Karpas-422 (cell line): Measurements from ENCODE around the gene KLHL34. TPM values are rescaled to one million over a fixed set of nuclear protein-coding genes. Genes with fewer than 3 reads are reported as not detected.

ENCODE experiments used
- DNase-seq: peaks from one replicate; pipeline ENCODE4 v3.0.0-alpha.2; 2015
- H2AFZ ChIP-seq: fragments of 200-600 bp; sonication (generic); 2 replicates; pipeline ENCODE4 v1.6.1; 2014; ENCODE audit warnings: antibody characterized with exemption, low read length, mixed read lengths
- H3K27ac ChIP-seq: fragments of 200-600 bp; sonication (generic); 2 replicates; pipeline ENCODE4 v1.5.1; 2014; ENCODE audit warnings: mild to moderate bottlenecking, low read length, moderate library complexity
- H3K27me3 ChIP-seq: fragments of 200-600 bp; sonication (generic); 2 replicates; pipeline ENCODE4 v1.6.1; 2014; ENCODE audit warnings: low read length, mixed read lengths
- H3K36me3 ChIP-seq: fragments of 200-600 bp; sonication (generic); 2 replicates; pipeline ENCODE4 v1.6.1; 2014; ENCODE audit warnings: low read length, mixed read lengths; ENCODE audit not compliant: insufficient read depth
- H3K4me1 ChIP-seq: fragments of 200-600 bp; sonication (generic); 2 replicates; pipeline ENCODE4 v1.6.1; 2014; ENCODE audit warnings: mild to moderate bottlenecking, low read length, mixed read lengths
- H3K4me2 ChIP-seq: fragments of 200-600 bp; sonication (generic); 2 replicates; pipeline ENCODE4 v1.6.1; 2014; ENCODE audit warnings: low read length, low read depth, mild to moderate bottlenecking; ENCODE audit not compliant: poor library complexity, severe bottlenecking
- H3K4me3 ChIP-seq: fragments of 200-600 bp; sonication (generic); 2 replicates; pipeline ENCODE4 v1.5.1; 2014; ENCODE audit warnings: mild to moderate bottlenecking, antibody characterized with exemption, low read length, mixed read lengths
- H3K79me2 ChIP-seq: fragments of 200-600 bp; sonication (generic); 2 replicates; pipeline ENCODE4 v1.6.1; 2014; ENCODE audit warnings: mild to moderate bottlenecking, low read length, mixed read lengths
- H3K9ac ChIP-seq: fragments of 200-600 bp; sonication (generic); 2 replicates; pipeline ENCODE4 v1.6.0; 2014; ENCODE audit warnings: low read length
- H3K9me2 ChIP-seq: fragments of 200-600 bp; sonication (generic), shearing (Covaris generic); replicated peaks from 2 replicates; pipeline ENCODE4 v1.6.0; 2014; ENCODE audit warnings: mild to moderate bottlenecking, low read length, moderate library complexity; ENCODE audit not compliant: insufficient read depth
- H3K9me3 ChIP-seq: fragments of 300-700, 200-600 bp; sonication (generic); 2 replicates; pipeline ENCODE4 v1.6.1; 2014; ENCODE audit warnings: low read length, mixed read lengths
- H4K20me1 ChIP-seq: fragments of 200-600 bp; sonication (generic); 2 replicates; pipeline ENCODE4 v1.6.1; 2014; ENCODE audit warnings: mild to moderate bottlenecking, antibody characterized with exemption, low read length, low read depth; ENCODE audit not compliant: insufficient read depth
- total RNA-seq: library from RNA; depleted of rRNA; stranded (reverse); fragments of >200 nt; shearing (Covaris generic); gene quantifications from 2 replicates; pipeline ENCODE4 v1.2.3, GENCODE V29; 2014; ENCODE audit warnings: low replicate concordance

The KLHL34 gene
- total RNA-seq, 1 experiment from 2014 or later = not detected

- Histone ChIP-seq H3K9ac (no peak overlapping the region), H3K4me3 (no peak overlapping the region), H3K36me3 (no peaks in the 10 kb centered on the region), H3K9me3 (no peaks in the 10 kb centered on the region), H4K20me1 (no peaks in the 10 kb centered on the region), H3K27me3 (no peaks in the 10 kb centered on the region), H3K9me2 (no peaks in the 10 kb centered on the region), H3K4me1 (no peaks in the 10 kb centered on the region), H2AFZ (no peak overlapping the region), H3K27ac (no peak overlapping the region), H3K79me2 (no peaks in the 10 kb centered on the region), H3K4me2 (no peak overlapping the region)
- DNase-seq = no peak
Observed at GRCh38 chrX:21683941-21684340, 25.8 kb upstream of the KLHL34 start.

- Histone ChIP-seq H3K36me3 (no peaks in the 10 kb centered on the region), H2AFZ (no peak overlapping the region), H3K27me3 (no peaks in the 10 kb centered on the region), H3K9ac (no peak overlapping the region), H3K4me3 (no peak overlapping the region), H3K4me2 (no peak overlapping the region), H4K20me1 (no peaks in the 10 kb centered on the region), H3K79me2 (no peaks in the 10 kb centered on the region), H3K9me2 (no peaks in the 10 kb centered on the region), H3K27ac (no peak overlapping the region), H3K9me3 (no peaks in the 10 kb centered on the region), H3K4me1 (no peaks in the 10 kb centered on the region)
- no peak for DNase-seq
Observed at GRCh38 chrX:21678048-21678612, 20.0 kb upstream of the KLHL34 start.

- Histone ChIP-seq H4K20me1 (no peaks in the 10 kb centered on the region), H3K4me3 (no peak overlapping the region), H3K27me3 (no peaks in the 10 kb centered on the region), H3K36me3 (no peaks in the 10 kb centered on the region), H3K9me3 (no peaks in the 10 kb centered on the region), H2AFZ (no peak overlapping the region), H3K4me2 (no peak overlapping the region), H3K27ac (no peak overlapping the region), H3K79me2 (no peaks in the 10 kb centered on the region), H3K9me2 (no peaks in the 10 kb centered on the region), H3K4me1 (no peaks in the 10 kb centered on the region), H3K9ac (no peak overlapping the region)
- DNase-seq = no peak
Observed at GRCh38 chrX:21675931-21676330, 17.8 kb upstream of the KLHL34 start.

GRCh38 chrX:21674430-21675186 is 16.5 kb upstream of the KLHL34 start:
- Histone ChIP-seq H3K4me3 (no peak overlapping the region), H4K20me1 (no peaks in the 10 kb centered on the region), H3K4me2 (no peak overlapping the region), H2AFZ (no peak overlapping the region), H3K79me2 (no peaks in the 10 kb centered on the region), H3K4me1 (no peaks in the 10 kb centered on the region), H3K27ac (no peak overlapping the region), H3K9ac (no peak overlapping the region), H3K27me3 (no peaks in the 10 kb centered on the region), H3K9me2 (no peaks in the 10 kb centered on the region), H3K9me3 (no peaks in the 10 kb centered on the region), H3K36me3 (no peaks in the 10 kb centered on the region)
- DNase-seq = no peak

GRCh38 chrX:21666679-21667078 is 8.5 kb upstream of the KLHL34 start:
- no peaks in the 10 kb centered on the region for H3K79me2 ChIP-seq
- H3K27me3 ChIP-seq = no peaks in the 10 kb centered on the region
- no peak overlapping the region for H3K4me3 ChIP-seq
- no peak overlapping the region for H2AFZ ChIP-seq
- H3K9me2 ChIP-seq = no peaks in the 10 kb centered on the region
- H3K36me3 ChIP-seq = no peaks in the 10 kb centered on the region
- no peak for DNase-seq
- H3K27ac ChIP-seq = no peak overlapping the region
- no peak overlapping the region for H3K4me2 ChIP-seq
- H3K4me1 ChIP-seq = no peaks in the 10 kb centered on the region
- no peaks in the 10 kb centered on the region for H3K9me3 ChIP-seq
- H3K9ac ChIP-seq = no peak overlapping the region
- H4K20me1 ChIP-seq = no peaks in the 10 kb centered on the region

GRCh38 chrX:21666252-21666651 is 8.1 kb upstream of the KLHL34 start:
- H3K27me3 ChIP-seq = no peaks in the 10 kb centered on the region
- H3K4me3 ChIP-seq = no peak overlapping the region
- H2AFZ ChIP-seq = no peak overlapping the region
- no peaks in the 10 kb centered on the region for H4K20me1 ChIP-seq
- DNase-seq = no peak
- H3K4me2 ChIP-seq = no peak overlapping the region
- H3K79me2 ChIP-seq = no peaks in the 10 kb centered on the region
- H3K4me1 ChIP-seq = no peaks in the 10 kb centered on the region
- H3K9ac ChIP-seq = no peak overlapping the region
- no peaks in the 10 kb centered on the region for H3K9me3 ChIP-seq
- no peak overlapping the region for H3K27ac ChIP-seq
- no peaks in the 10 kb centered on the region for H3K9me2 ChIP-seq
- no peaks in the 10 kb centered on the region for H3K36me3 ChIP-seq

- Histone ChIP-seq H3K79me2 (no peaks in the 10 kb centered on the region), H3K4me1 (no peaks in the 10 kb centered on the region), H2AFZ (no peak overlapping the region), H4K20me1 (no peaks in the 10 kb centered on the region), H3K9me3 (no peaks in the 10 kb centered on the region), H3K27ac (no peak overlapping the region), H3K4me3 (no peak overlapping the region), H3K9me2 (no peaks in the 10 kb centered on the region), H3K27me3 (no peaks in the 10 kb centered on the region), H3K4me2 (no peak overlapping the region), H3K9ac (no peak overlapping the region), H3K36me3 (no peaks in the 10 kb centered on the region)
- no peak for DNase-seq
Observed at GRCh38 chrX:21662761-21663160, 4.6 kb upstream of the KLHL34 start.

GRCh38 chrX:21661316-21661715 is 3.2 kb upstream of the KLHL34 start:
- Histone ChIP-seq H3K4me2 (no peak overlapping the region), H3K27me3 (no peaks in the 10 kb centered on the region)

More at GRCh38 chrX:21661316-21661715, 3.2 kb upstream of the KLHL34 start:
- Histone ChIP-seq H3K4me1 (no peaks in the 10 kb centered on the region), H3K9me2 (no peaks in the 10 kb centered on the region), H3K4me3 (no peak overlapping the region), H3K9ac (no peak overlapping the region), H2AFZ (no peak overlapping the region), H4K20me1 (no peaks in the 10 kb centered on the region), H3K79me2 (no peaks in the 10 kb centered on the region), H3K27ac (no peak overlapping the region), H3K36me3 (no peaks in the 10 kb centered on the region), H3K9me3 (no peaks in the 10 kb centered on the region; the same call in 1 of the 2 replicates)
- no peak for DNase-seq
